Ovary (tissue), 9 donors: ENCODE data around the gene ATL1. TPM values are rescaled to one million over a fixed set of nuclear protein-coding genes. Genes with fewer than 3 reads are reported as not detected.
"Not testable (repeated sequence)": the region's sequence is repeated elsewhere in the genome, so short reads cannot be mapped to it uniquely, and the experiment has no call there.

Experiments used
- DNase-seq, 5 donors: peaks; one replicate each; pipeline ENCODE4 v3.0.0-alpha.2; 2019 to 2020
- H3K27ac ChIP-seq, 2 donors: fragments of 200-600 bp; one replicate each; pipeline versions ENCODE4 v1.5.1 to v1.8.0; 2019 to 2022
- H3K27me3 ChIP-seq: fragments of 200-600 bp; one replicate; pipeline ENCODE4 v1.8.0; 2022
- H3K36me3 ChIP-seq: fragments of 200-600 bp; sonication (generic); one replicate; pipeline ENCODE4 v1.5.1; 2019
- H3K4me1 ChIP-seq: one replicate; pipeline ENCODE4 v1.8.1; 2013; ENCODE audit warnings: mild to moderate bottlenecking, moderate library complexity; ENCODE audit not compliant: insufficient read depth
- H3K4me3 ChIP-seq: fragments of 200-600 bp; sonication (generic); one replicate; pipeline ENCODE4 v1.5.1; 2017
- H3K9me3 ChIP-seq, 2 donors: fragments of 200-600 bp in 1 of 2; sonication (generic) in 1 of 2; one replicate each; pipeline versions ENCODE4 v1.5.1 to v1.8.1; 2013 to 2019; ENCODE audit warnings: mild to moderate bottlenecking in 1 of 2, moderate library complexity in 1 of 2
- CTCF ChIP-seq, 3 donors: fragments of 450-650 bp in 2 of 3; fragments of 200-600 bp in 1 of 3; IDR thresholded peaks; one replicate each; pipeline versions ENCODE4 v1.5.1 to v1.8.0; 2016 to 2022; ENCODE audit warnings: antibody characterized with exemption in 3 of 3, mild to moderate bottlenecking in 1 of 3
- EP300 ChIP-seq: sonication (generic); formaldehyde crosslinking; IDR thresholded peaks from one replicate; pipeline ENCODE4 v1.6.1; 2017; ENCODE audit warnings: antibody characterized with exemption
- POLR2A ChIP-seq: fragments of 450-650 bp; IDR thresholded peaks from one replicate; pipeline ENCODE4 v1.6.1; 2017; ENCODE audit warnings: antibody characterized with exemption, mild to moderate bottlenecking, moderate library complexity
- WGBS, 3 donors: extraction: QIAGEN DNeasy Blood & Tissue Kit in 1 of 3; methylation state at CpG; one replicate each; pipeline versions ENCODE4 v1.1.5 to v1.1.7; 2013 to 2017; 5-methylcytosine and 5-hydroxymethylcytosine counted together
- intact Hi-C, 4 donors: fragments of 100-400 bp; cut with DNase I; formaldehyde crosslinking; loops; one replicate each; pipeline versions ENCODE4 v1.11.0 to v1.15.1; 2022 to 2023
- polyA plus RNA-seq, 2 donors: library from polyadenylated mRNA; stranded (reverse); fragments of 200-250 nt in 1 of 2; fragments of 350-450 nt in 1 of 2; fragmentation: Illumina TruSeq in 1 of 2; extraction: RNeasy Lipid Tissue Mini Kit (QIAGEN cat#74804) in 1 of 2; gene quantifications; one replicate each; pipeline ENCODE4 v1.2.3, GENCODE V29; 2013 to 2014
- total RNA-seq, 7 donors: library from RNA; depleted of rRNA in 2 of 7; stranded (reverse); fragments of >200 nt in 2 of 7; fragmentation: NEBNext Ultra II Directional in 3 of 7; extraction: Animal tissue kit (Norgen Biotek cat#: 25700) in 3 of 7; gene quantifications; one replicate each; pipeline versions ENCODE4 v1.1.0 to v1.2.4, GENCODE V29; 2016 to 2023
- donor health status: DM: no; HTN: no; CAD: no; lungs with moderate emphysema.
- donor health status: DM: no; HTN: no; CAD: no.
- donor health status: Bipolar disorder and iron deficiency.
- donor health status: DM: yes; HTN: yes; CAD: no.
- donor health status: DM: no; HTN: no; CAD: no.
- donor health status: DM: yes; HTN: yes; CAD: no.

Gene ATL1
- total and polyA plus RNA-seq, 9 donors, result 6.6 to 11.8 (median 10.7) TPM

GRCh38 chr14:50624447-50624846 is 64.5 kb downstream of the ATL1 start:
- Histone ChIP-seq H3K4me3 (no peak overlapping the region), H3K9me3 (no peaks in the 10 kb centered on the region), H3K36me3 (no peaks in the 10 kb centered on the region), H3K4me1 (no peaks in the 10 kb centered on the region), H3K27ac (no peak overlapping the region), H3K27me3 (no peaks in the 10 kb centered on the region)
- TF ChIP-seq EP300, result no peak
- no peak for TF ChIP-seq CTCF (IDR thresholded peaks at IDR 0.05)
- TF ChIP-seq POLR2A, result no peak
- no peak for DNase-seq
- intact Hi-C loops, result loop anchor here in 1 of 4 donors (10.0 kb wide), 1 partner anchor 150 kb away; no protein-coding TSS in a partner anchor
- 95 to 98% (median 97%) methylated on average over 1 of the region's 1 CpG for WGBS, 3 donors

GRCh38 chr14:50624947-50625346 is 65.0 kb downstream of the ATL1 start:
- H3K4me3 ChIP-seq, H3K27me3 ChIP-seq, H3K4me1 ChIP-seq, H3K9me3 ChIP-seq, H3K36me3 ChIP-seq, DNase-seq, H3K27ac ChIP-seq: not testable (repeated sequence)
- WGBS, 3 donors, result 94 to 99% (median 94%) methylated on average over 4 of the region's 4 CpGs
- intact Hi-C loops, result loop anchor here in 1 of 4 donors (10.0 kb wide), 1 partner anchor 150 kb away; no protein-coding TSS in a partner anchor

- H3K4me3 ChIP-seq, result no peak overlapping the region
- no peaks in the 10 kb centered on the region for H3K36me3 ChIP-seq
- H3K9me3 ChIP-seq, result no peaks in the 10 kb centered on the region
- H3K27ac ChIP-seq, result no peak overlapping the region
- TF ChIP-seq CTCF (IDR thresholded peaks at IDR 0.05) (no peak), EP300 (no peak), POLR2A (no peak)
- 83 to 90% (median 85%) methylated on average over 4 of the region's 4 CpGs for WGBS, 3 donors
- intact Hi-C loops, result no loop called here
- peaks cover 4% of the 10 kb centered on the region for H3K4me1 ChIP-seq
- H3K27me3 ChIP-seq, result no peaks in the 10 kb centered on the region
- DNase-seq, result no peak
Observed at GRCh38 chr14:50631408-50631821, 71.5 kb downstream of the ATL1 start.

GRCh38 chr14:50633954-50634353 is 74.0 kb downstream of the ATL1 start:
- Histone ChIP-seq H3K4me3 (no peak overlapping the region), H3K27me3 (no peaks in the 10 kb centered on the region), H3K36me3 (no peaks in the 10 kb centered on the region), H3K9me3 (no peaks in the 10 kb centered on the region), H3K27ac (no peak overlapping the region), H3K4me1 (peaks cover 4% of the 10 kb centered on the region)
- intact Hi-C loops, result no loop called here
- 53 to 72% (median 71%) methylated on average over 4 of the region's 4 CpGs for WGBS, 3 donors
- DNase-seq, result no peak
- TF ChIP-seq CTCF (IDR thresholded peaks at IDR 0.05), result no peak
- no peak for TF ChIP-seq POLR2A
- no peak for TF ChIP-seq EP300

GRCh38 chr14:50635141-50635540 is 75.2 kb downstream of the ATL1 start:
- no peak overlapping the region for H3K27ac ChIP-seq
- peaks cover 4% of the 10 kb centered on the region for H3K4me1 ChIP-seq
- WGBS, 3 donors, result 65 to 82% (median 77%) methylated on average over 2 of the region's 2 CpGs
- DNase-seq, result no peak
- H3K36me3 ChIP-seq, result no peaks in the 10 kb centered on the region
- TF ChIP-seq CTCF (IDR thresholded peaks at IDR 0.05) (no peak), POLR2A (no peak)
- no peaks in the 10 kb centered on the region for H3K27me3 ChIP-seq
- no peaks in the 10 kb centered on the region for H3K9me3 ChIP-seq
- H3K4me3 ChIP-seq, result no peak overlapping the region
- intact Hi-C loops, result no loop called here
